ENCODE measurements around the gene STAMBP.
"Not testable (repeated sequence)": the region's sequence is repeated elsewhere in the genome, so short reads cannot be mapped to it uniquely, and the experiment has no call there.

The STAMBP gene

DNA sequence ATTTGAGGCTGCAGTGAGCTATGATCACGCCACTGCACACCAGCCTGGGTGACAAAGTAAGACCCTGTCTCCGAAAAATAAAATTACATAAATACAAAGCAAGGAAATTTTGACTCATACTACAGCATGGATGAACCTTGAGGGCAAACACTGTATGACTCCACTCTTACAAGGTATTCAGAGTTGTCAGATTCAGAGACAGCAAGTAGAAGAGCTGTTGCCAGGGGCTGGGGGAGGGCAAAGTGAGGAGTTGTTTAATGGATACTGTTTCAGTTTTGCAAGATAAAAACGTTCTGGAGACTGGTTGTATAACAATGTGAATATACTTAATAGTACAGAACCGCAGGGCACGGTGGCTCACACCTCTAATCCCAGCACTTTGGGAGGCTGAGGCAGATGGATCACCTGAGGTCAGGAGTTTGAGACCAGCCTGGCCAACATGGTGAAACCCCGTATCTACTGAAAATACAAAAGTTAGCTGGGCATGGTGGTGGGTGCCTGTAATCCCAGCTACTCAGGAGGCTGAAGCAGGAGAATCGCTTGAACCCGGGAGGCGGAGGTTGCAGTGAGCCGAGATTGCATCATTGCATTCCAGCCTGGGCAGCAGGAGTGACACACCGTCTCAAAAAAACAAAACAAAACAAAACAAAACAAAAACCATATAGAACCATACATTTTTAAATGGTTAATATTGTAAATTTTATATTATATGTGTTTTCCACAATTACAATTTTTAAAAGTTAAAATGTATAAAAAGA, 59.0 kb downstream of the STAMBP start:
- not testable (repeated sequence) for DNase-seq (ENCODE audit: low read depth)

DNA sequence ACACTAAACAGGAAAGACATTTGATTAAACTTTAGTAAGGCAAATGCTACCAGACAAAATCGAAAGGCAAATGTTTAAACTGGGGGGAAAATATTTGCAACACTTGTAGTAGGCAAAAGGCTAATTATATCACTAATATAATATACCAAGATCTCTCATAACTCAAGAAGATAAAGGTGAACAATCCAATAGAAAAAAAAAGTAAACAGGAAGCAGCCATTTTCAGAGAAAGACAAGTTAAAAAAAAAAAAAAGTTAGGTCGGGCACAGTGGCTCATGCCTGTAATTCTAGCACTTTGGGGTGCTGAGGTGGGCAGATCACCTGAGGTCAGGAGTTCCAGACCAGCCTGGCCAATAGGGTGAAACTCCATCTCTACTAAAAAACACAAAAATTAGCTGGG, 59.6 kb downstream of the STAMBP start:
- no peak for DNase-seq (ENCODE audit: low read depth)

DNA sequence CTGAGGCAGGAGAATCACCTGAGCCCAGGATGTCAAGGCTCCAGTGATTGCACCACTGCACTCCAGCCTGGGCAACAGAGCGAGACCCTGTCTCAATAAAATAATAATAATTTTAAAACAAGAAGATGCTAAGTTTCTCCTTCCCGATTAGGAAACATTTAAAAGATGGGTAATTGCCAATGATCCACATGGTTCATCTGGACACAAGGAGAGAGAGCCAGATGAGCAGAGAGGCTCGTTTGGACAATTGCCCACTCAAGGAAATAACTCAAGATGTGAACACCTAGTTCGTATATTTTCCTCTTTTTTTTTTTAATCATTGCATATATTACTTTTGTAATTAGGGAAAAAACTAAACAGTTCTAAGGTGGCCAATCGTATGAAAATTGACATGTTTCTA, 60.4 kb downstream of the STAMBP start:
- no peak for DNase-seq (ENCODE audit: low read depth)

DNA sequence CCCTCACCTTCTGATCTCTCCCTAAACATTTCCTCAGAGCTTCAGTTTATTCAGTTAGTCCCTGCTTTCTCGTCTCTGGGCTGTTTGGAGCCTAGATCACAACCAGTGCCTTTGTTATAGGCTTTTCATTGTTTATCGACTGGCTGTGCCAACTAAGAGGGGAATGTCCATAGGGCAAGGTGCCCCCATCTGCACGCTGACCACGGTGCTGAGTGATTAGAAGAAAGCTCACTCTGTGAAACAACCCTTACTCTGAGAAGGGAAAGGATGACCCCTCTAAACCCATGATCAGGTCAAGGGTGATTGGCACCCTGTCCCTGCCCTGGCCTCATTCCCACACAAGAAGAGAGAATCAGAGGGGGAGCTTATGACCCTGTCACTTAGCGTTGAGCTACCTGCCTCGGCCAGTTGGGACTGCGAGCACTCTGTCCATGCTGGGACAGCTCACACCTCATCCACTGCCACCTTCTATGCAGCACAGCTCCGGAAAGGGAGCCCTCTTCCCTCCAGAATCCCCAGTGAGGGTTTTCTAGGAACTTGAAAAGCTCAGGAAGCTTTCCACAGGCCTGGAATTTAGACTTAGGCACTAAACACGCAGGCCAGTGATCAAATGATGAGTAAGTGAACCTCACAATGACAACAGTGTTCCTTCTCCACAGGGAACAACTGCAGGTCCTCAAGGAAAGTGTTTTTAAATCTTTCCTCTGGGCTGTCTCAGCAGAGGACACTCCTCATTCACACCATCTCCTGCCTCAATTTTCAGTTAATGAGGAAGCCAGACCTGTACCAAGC, 61.7 kb downstream of the STAMBP start:
- no peak for DNase-seq (ENCODE audit: low read depth)

DNA sequence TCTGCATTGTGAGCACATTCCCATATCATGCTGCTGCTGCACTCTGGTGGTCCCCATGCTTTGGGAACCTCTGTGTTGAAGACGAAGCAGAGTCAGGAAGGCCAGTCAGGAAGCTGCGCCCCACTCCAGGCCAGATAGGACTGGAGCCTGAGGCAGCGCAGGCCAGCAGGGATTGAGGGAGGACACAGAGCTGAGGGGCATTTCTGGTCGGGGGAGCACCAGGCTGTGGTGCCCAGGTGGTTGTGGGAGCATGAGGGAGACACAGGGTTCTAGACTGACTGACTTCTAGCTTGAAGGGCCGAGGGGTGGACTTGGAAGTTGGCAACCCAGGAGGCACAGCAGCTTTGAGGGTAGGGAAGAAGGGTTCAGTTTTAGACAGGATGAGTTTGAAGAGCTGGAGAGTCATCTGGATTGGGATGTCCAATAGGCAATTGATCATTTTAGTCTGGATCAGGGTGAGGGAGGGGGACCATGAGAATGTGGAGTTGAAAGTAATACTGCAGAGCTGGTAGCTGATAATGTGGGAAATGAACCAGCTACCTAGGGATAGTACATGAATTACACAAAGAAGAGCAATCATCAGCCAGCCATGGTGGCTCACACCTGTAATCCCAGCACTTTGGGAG, 62.6 kb downstream of the STAMBP start:
- DNase-seq (ENCODE audit: low read depth): no peak

DNA sequence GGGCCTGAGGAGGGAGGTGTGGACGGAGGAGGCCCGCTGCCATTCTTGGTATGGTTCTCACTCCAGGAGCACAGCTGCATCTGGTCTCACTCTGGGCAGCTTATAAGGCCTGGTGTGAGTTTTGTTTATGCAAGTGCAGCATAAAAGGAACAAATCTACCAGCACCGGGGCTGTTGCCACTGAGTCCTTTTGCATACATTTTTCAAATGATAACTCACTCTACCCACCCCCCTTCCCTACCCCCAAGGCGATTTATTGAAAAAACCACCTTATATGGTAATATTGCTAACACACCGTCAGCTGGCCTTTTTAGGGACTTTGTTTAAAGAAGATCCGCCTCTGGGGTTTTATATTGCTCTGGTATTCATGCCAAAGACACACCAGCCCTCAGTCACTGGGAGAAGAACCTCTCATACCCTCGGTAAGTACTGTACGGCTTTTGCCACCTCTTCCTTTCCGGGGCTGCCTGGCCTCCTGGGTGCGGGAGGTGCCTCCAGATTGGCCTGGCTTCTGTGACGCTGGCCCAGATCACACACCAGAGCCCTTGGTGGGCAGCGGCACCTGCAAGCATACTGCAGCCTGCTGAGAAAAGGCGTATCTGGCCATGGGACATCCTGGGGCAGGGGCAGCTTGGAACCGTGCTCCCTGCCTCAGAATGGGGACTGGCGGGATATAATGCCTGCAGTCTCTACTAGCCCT, 64.0 kb downstream of the STAMBP start, which contains the start of gene ACTG2:
Gene ACTG2 (plus strand): TSS at position 378 of the 699 bp plus-strand sequence. CDS start 8,304 bp downstream, outside the sequence.
- DNase-seq (ENCODE audit: low read depth): no peak

DNA sequence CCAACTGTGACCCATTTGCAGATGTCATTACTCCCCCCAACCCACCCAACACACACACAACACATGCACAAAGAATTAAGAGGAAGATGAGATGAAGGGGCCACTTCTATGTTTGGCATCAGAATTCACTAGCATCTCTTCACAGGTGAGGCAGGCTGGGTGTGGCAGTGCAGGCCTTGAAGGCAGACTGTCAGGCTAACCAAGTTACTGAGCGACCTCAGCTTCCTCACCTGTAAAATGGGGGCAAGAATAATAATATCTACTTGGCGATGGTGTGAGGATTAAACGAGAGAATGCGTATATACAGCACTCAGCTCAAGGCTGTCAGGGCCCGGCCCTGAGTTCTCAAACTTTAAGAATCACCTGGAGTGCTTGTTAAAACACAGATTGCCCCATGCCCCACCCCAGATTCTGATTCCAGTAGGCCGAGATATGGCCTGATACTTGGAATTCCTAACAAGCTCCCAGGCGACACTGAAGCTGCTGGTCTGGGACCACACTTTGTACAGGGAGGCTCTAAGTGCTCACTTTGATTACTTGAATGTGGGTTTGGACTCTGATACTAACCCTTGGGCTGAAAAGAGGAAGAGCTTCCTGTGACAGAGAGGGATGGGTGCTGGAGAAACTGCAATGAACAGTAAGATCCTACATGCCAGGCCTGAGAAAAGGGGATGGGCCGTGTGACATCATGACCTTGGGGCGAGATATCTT, 65.2 kb downstream of the STAMBP start:
- no peak for DNase-seq (ENCODE audit: low read depth)

DNA sequence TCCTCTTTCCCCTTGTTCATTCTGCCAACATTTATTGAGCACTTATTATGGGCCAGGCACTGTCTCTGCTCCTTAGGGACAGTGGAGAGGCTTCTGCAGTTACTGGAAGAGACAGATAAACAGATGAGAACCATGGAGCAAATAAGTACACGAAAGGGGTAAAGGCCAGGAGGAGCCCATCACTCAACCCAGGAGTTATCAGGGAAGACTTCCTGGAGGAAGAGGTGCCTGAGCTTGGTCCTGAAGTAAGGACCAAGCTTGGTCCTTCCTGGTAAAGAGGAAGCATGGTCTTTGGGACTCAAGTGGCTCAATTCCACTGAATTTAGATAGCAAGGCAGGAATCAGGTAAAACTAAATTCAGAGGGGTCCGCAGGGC, 65.7 kb downstream of the STAMBP start:
- no peak for DNase-seq (ENCODE audit: low read depth)

DNA sequence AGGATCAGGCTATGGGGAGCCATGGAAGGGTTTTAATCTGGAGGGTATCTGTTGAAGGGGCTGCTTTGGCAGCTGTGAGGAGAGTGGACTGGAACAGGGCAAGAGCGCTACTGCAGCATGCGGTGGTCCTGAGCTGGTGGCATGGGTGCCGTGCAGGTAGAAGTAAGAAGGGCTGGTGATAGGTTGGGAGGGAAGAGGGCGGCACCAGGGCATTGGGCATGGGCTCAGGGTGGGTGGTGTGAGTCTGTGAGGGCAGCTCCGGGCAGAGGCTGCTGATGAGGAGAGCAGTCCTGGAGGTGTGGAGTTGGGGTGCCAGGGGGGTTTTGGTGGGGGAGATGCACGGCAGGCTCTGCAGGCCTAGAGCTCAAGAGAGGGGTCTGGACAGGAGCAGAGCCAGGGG, 66.1 kb downstream of the STAMBP start:
- DNase-seq (ENCODE audit: low read depth): no peak

DNA sequence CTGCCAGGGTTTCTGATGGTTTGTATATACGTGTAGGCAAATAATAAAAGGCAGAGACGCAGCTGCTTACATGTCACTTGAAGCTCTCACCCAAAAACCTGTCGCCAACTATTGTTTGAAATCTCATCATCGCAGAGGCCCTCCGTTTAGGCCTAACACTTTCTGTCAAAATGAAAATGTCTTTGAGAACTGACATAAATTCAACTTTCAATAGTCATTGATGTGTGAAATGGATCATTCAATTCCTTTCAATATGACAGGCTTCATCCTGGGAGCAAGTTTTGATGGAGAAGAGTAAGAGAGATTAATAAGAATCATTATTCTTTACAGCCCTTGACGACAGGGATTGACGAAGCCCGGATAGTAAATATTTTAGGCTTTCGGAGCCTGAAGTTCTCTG, 66.7 kb downstream of the STAMBP start:
- DNase-seq (ENCODE audit: low read depth): no peak

DNA sequence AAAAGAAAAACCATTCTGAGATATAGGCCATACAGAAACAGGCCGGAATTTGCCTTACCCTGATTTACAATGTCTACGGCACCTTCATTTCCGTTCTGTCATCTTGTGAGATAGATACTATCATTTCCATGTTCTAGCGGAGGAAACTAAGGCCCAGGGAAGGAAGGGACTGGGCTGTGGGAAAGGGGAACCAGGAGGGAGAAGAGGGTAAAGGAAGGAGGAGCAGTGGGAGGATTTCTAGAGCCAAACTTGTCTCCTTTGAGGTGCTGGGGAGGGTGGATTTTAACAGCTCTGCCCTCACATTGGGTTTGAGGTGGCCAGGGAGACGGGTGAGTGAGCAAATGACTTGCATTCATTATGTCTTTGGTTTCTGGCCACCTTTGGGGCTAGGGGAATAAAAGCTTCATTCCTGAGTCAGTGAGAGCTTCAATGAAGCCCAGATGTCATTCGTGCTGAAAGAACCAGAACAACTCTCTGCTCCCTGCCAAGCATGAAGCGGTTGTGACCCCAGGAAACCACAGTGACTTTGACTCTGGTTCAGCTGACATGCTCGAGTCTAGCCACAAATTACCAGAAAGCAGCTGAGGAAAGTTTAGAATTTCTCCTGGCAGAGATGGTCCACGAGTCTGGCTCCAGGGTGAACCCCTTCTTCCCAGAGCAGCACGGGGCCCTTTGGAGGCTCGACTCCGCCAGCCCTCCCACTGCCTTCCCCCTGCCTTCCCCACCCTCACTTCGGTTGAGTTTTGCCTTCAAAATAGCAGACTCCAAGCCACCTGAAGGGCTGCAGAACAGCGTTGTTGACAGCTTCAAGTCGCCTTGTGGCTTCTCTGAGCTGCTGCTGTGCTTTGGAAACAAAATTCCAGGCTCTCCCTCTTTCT, 67.8 kb downstream of the STAMBP start:
- peak; percentile 98 for DNase-seq (ENCODE audit: low read depth)

DNA sequence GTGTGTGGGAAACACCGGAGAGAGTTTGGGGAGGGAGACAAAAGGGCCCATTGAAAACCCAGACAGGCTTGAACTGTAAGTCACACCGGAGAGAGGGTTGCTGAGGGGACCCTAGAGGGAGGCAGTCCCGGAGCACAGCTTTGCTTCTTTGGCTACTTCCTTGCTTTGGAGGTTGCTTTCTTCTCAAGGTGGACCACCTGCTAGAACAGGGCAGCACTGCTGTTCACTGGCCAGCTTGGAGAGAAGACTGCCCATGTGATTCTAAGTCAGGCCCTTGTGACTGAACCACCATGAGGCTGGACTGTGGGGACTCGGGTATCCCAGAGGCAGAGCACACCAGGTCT, 68.5 kb downstream of the STAMBP start:
- DNase-seq (ENCODE audit: low read depth): no peak

DNA sequence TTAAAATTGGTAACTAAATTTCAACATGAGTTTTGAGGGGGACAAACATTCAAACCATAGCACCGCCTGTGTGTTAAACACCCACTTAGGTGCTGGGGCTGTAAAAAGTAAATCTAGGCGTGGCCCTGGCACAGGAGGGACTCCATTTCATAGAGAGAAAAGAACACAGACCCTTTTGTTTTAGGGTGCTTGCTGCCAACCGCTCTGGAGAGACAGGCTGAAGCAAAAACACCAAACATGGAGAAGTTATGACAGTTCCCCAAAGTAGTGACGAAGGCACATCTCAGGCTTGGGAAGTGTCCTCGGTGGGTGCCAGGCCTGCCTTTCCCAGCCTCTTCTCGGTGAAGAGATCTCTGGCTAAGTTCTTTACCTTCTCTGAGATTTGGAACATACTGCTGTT, 69.2 kb downstream of the STAMBP start:
- DNase-seq (ENCODE audit: low read depth): no peak

DNA sequence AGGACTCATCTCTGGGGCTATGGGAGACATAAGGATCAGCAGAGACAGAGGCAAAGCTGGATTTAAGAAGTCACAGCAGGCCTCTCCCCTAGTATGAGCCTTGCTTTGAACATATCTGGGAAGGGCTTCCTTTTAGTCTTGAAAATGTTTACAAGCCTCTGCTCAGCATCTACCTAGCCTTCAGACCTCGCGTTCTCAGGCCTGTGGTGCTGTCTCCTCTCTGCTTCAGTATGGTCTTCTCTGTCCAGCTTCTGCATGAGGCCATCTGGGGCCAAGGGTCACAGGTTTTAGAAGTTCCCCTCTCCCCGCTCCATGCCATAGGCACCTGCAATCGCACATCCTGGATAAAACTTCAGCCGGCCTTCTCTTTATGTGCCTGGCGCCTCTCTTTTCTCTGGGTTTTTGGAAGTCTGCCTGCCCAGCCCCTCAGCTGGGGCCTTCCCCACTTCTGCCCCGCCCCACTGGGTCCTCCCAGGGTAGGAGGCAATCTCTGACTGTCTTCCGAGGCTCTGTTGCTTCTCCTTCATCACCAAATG, 71.1 kb downstream of the STAMBP start:
- DNase-seq (ENCODE audit: low read depth): no peak

DNA sequence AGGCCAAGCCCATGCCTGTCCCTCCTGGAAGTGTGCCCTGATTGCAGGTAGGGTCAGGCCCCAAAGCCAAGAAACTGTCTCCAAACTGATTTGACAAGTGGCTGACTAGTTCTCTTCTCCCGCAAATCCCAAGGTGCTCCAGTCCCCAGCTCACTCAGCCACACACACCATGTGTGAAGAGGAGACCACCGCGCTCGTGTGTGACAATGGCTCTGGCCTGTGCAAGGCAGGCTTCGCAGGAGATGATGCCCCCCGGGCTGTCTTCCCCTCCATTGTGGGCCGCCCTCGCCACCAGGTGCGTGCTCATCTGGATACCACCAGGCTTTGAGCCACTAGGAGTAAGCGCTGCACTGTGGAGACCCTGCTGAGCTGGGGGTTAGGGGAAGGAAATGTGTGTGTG, 72.4 kb downstream of the STAMBP start:
- DNase-seq (ENCODE audit: low read depth): no peak

DNA sequence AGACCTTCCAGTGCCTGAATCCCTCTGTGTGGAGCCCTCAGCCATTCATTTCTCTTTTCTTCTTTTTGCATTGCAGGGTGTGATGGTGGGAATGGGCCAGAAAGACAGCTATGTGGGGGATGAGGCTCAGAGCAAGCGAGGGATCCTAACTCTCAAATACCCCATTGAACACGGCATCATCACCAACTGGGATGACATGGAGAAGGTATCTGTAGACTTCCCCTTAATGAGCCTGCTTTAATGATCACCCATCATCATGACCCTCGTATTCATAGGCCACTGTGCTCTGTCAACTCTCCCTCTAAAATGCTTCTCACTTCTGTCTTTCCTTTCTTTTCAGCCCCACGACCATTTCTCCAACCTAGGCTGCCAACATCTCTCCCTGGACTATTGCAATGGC, 73.5 kb downstream of the STAMBP start:
- DNase-seq (ENCODE audit: low read depth): no peak

DNA sequence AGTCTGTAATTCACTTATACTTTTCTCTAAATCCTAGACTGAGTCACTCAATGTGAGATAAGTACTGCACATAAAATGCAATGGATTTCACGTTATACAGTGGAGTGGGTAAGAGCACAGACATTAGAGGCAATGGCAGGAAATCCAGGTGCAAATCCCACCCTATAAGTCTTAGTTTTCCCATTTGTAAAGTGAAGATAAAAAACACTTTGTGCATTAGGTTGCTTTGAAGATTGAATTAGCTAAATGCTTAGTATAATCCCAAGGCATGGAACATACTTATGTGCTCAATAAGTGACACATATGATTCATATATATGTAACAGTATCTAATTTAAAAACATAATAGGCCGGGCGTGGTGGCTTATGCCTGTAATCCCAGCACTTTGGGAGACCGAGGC, 74.6 kb downstream of the STAMBP start:
- no peak for DNase-seq (ENCODE audit: low read depth)

DNA sequence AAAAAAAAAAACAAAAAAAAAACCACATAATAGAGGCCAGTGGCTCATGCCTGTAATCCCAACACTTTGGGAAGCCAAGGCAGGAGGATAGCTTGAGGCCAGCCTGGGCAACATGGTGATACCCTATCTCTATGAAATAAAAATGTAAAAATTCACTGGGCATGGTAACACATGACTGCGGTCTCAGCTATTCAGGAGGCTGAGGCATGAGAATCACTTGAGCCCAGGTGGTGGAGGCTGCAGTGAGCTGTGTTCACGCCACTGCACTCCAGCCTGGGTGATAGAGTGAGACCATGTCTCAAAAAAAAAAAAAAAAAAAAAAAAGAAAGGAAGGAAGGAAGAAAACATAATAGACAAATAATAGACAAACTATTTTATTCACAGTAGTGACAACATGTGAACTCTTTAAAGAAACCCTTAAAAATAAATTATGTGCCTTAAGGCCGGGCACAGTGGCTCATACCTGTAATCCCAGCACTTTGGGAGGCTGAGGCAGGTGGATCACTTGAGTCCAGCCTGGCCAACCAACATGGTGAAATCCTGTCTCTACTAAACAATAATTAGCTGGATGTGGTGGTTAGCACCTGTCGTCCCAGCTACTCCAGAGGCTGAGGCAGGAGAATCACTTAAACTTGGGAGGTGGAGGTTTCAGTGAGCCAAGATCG, 75.3 kb downstream of the STAMBP start:
- DNase-seq (ENCODE audit: low read depth): not testable (repeated sequence)

DNA sequence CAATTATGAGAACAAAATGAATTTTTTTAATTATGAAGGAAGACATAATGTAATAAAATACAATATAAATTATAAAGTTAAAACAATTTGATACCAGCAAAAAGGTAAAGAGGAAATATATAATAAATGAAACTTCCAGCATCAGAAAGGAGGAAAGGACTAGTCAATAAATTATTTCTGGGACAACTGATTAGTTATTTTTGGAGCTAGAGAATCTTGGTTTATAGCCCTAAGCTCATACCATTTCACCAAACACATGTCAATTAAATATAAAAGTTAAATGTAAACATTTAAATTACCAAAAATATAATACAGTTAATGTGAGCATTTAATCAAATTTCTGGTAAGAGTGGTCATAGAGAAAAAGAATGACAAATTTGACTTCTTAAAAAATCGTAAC, 76.2 kb downstream of the STAMBP start:
- no peak for DNase-seq (ENCODE audit: low read depth)

Data from stromal cell of bone marrow (primary cell).